DMS114 treated with DMSO at 0.1 percent for 48 hours (cell line): Measurements from ENCODE around the gene GPR39.

Experiments
- DNase-seq: peaks from one replicate; lab custom pipeline; 2025; ENCODE audit not compliant: unreplicated experiment; lab: John Stamatoyannopoulos, UW

The GPR39 gene

DNA sequence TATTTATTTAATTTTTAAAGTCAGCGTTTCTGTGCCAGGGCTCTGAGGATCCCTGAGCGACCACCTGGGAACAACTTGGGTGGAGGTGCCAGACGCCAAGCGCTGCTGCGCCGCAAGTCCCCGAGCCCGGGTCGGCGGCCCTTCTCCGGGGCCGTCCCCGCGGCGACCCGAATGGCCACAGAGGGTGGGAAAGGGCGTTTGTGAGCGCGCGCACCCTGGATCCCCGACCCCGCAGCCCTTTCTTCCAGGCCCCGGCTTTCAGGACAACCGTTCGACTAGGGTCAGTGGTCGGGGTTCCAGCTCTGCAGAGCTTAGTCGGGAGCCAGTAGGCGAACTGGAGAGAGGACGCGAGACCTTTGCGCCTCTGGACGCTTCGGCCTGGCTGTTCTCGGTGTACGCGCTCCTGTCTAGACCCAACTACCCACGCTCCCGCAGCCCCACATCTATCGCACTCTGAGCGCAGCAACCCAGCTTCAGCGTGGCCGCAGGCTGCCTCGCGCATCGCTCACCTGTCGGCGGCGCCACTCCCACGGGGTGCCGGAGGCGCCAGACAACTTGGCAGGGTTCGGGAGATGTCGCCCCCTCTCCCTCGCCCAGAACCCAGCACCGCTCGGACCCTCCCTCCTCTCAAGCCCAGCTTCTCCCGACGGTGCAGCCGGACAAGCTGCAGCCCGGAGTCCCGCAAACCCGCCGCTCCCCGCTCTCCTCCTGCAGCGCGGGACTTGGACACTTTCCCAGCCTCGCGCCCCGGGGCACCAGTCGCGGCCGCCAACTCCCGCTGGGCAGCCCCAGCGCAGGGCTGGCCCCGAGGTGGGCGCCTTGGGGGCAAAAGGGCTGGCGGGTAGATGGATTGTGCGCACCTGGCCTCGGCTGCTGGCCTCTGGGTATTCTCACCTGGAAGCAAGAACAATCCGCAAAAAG lies 252.6 kb downstream of the GPR39 start:
- no peak for DNase-seq

DNA sequence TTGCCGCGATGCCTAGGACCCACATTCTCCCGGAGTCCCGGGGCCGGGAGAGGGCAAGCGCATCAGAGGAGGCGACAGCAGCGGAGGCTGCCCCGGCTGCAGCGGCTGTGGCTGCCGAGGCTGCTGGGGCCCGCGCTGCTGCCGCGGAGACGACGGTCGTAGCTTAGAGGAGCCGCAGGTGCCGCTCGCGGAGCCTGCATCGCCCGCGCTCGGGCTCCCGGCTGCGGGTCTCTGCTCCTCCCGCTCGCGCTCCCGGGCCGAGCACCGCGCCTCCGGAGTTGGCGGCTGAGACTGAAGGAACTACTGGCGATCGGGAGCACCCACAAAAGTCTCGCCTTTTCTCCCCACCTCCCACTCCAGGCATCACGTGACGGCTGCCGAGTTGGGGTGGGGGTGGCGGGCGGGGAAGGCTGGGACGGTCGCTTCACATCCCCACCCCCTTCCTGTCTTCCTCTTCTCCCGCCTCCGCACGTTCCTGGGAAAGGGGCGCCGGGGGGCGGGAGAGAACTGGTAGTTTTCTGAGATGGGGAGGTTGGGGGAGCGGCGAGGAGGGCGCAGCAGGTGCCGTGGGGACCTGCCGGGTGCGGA lies 253.4 kb downstream of the GPR39 start, which contains the start of gene LYPD1:
LYPD1 (minus strand) TSS at position 298 of the 588 bp plus-strand sequence; CDS start at position 25, 273 bp downstream.
- DNase-seq: no peak

DNA sequence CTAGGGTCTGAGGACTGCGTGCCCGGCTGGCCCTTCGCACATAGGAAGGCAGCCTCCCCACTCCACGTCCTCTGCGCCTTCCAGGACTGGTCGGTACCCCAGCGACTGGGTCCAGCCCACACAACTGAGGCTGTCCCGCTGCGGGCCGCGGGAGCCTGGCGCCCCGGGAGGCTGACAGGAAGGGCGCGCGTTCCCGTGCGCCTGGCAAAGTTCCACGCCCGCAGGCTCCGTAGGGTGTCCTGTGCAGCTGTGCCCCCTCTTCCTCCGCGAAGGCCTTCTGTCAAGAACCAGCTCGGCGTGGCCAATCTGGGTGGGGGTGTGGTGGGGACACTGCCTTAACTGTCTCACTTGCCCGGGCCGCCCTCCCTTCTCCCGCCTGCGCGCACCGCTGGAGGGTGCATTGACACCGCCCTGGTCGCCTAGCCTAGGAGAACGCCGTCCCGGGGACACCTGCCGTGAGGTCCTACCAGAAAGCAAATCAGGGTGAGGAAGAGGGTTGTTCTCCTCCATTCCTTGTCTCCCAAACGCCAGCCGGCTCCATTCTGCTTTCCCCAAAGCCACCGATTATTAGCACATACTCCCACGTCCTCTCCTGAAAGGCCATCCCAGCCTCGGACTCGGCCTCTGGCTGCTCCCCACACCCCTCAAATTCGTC lies 254.0 kb downstream of the GPR39 start:
- no peak for DNase-seq

DNA sequence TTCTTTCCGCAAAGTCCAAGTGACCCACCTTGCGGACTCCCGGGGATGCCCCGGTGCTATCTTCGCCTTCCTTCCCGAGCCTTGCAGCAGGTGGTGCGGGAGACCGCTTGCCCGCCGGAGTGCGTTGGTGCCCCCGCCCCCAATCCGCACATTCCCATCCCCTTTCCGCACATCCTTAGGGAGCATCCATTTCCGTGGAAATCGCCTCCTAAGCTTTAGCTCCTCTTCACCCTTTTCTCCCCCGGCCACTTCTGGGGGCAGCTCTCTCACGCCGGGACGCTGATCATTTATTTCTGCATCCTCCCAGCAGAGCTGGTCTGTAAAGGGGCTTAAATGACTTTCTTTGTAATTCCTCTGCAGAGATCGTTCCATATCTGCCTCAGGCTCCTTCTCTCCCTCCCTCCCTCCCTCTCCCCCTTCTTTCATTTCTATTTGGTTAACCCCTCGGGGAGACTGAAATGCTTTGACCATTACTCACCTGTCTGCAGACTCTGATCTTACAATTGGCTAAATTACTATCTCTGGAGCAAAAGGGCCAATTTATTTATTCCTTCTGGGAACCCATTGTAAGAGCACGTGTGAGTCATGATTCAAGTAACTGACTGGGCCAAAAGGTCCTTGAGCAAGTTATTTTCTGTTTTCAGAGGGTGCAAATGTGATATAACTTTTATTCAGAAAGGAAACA lies 254.7 kb downstream of the GPR39 start:
- no peak for DNase-seq

DNA sequence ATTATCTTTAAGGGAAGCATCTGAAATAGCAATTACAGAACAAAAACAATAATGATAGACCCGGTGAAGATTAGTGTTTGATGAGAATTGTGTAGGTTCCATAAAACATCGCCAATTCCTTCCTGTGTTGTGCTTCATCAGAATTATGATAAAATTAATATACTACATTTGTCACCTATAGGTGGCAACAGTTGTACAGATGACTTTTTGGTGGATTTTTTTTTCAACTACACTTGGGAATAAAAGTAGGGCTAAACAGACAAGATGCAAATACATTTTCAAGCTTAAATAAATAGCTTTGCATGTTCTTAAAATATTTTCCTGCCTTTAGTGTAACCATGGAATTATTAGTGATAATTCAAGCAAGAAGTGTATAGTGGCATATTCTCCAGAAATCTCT lies 260.4 kb downstream of the GPR39 start:
- DNase-seq: no peak

DNA sequence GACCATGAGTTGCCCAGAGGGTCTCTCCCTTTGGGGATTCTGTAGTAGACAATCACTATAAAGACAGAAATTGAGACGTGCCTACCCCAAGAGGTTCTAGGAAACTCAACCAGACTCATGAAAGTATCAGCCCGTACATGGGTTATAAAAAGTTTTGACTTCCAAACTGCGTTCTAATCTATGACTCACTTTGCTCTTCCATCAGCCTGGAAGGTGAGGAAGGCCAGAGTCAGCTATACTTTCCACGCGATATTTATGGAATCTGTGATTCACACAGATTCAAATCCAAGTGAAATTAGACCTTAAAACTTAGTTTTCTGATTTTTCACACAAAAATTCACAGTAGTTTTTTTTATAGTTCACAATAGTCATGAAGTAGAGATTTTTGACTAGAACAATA lies 261.1 kb downstream of the GPR39 start:
- DNase-seq: no peak

DNA sequence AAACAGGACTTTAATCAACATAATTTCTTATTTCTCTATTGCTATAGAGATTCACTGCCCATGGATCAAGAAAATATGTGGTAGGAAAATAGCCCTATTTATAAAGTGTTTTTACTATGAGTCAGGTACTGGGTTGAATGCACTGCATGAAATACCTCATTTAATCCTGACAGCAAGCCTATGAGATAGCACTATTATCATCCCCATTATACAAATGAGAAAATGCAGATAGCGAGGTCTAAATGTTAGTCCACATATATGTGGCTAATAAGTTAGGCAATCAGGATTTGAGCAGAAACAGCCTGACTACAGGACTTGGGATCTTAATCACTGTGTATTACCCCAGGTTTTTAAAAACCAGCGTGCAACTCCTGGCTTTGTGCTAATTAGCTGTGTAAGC lies 261.9 kb downstream of the GPR39 start:
- DNase-seq: no peak

DNA sequence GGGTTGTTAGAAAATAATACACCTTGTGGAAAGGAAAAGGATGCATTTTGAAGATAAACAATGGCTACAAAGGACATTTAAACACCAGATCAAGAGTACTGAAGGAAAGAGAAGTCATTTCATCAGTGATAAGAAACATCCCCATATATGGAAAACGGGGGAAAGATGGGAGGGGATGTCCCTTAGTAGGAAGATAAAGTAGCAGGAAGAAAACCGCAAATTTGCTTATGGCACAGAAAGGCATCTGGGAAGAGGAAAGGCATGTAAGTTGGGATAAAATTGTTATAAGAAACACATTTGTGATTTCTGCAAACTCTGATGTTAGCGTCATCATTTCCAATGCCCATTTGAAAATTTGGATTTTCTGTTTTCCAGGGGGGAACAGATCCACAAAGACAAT lies 263.9 kb downstream of the GPR39 start:
- no peak for DNase-seq

DNA sequence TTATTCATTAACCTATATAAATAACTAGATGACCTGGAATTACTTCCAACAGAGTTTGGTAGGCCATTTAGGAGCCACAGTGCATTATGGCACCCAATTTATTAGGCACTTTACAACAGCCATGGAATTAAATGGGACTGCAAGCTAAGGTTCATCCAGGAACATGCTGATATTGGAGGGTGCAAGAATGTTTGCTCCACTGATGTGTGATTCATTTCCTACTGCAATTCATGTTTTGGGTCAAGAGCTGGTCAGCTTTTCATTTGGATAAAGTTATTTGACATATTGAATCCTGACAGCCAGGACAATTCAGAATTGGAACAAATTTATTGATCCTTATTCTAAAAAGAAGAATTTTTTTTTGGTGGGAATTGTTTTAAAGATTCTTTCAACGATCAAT lies 265.2 kb downstream of the GPR39 start:
- DNase-seq: no peak

DNA sequence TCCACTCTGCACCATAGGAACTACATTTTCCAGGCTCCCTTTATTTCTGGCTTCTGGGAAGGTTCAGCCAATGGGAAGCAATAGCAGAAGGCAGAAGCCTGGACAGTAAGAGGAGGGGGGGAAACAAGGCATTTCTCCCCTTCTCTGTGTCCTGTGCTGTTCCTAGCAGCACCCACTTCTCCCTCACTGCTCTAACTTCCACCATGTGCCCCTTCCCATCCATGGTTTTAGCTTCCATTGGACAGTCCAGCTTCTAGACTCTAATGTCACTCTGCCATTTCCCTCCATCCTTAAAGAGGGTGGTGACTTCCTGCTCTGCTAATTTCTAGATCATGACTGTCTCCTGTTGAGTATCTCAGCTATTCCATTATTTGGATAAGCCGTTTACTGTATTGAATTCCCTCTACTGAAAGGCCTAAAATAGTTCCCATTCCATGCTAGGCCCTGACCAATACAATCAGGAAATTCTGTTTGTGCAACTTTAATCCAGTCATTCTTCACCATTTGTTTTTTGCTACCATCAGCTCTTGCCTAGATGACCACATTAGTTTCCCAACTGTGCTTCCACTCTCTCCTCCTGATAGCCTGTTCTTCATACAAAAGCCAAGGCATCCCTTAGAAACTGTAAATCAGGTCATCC lies 274.2 kb downstream of the GPR39 start:
- no peak for DNase-seq

DNA sequence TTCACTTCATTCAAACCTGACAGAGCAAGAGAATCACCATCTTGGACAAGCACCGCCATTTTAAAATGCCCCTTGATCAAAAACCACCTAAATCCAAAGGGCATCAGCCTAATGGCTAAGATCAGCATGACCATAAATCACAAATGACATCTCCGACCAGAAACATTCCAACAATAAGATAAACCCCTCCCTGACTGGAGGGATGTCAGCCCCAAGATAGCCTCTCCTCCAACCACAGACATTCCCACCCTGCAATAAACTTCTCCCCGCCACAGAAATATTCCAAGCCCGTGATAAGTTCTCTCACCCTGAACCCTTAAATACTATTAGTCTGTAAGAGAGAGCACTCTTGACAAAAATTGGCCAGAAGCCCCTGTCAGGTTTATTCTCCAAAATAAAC lies 275.0 kb downstream of the GPR39 start:
- DNase-seq: no peak

DNA sequence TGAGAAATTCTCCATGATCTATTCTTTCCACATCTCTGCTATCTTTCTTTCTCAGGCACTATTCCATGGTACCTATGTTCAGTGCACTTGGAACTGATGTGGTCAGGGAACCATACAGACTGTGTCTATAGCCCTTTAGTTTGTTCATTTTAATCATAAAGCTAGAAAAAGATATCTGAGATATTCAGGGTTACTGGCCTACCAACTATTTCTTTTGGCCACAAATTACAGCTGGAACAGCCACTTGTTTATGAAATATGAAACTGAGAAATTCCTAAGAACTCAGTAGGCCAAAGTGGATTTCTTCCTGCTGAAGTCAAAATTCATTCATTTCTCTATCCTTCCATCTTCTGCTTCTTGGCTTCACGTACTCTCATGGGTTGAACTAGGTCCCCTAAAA lies 276.2 kb downstream of the GPR39 start:
- DNase-seq: no peak
